Neural cell (in vitro differentiated cells): ENCODE results near the gene STYXL2. TPM values are rescaled to one million over a fixed set of nuclear protein-coding genes. Genes with fewer than 3 reads are reported as not detected.

ENCODE experiments used
- H2AFZ ChIP-seq: fragments of 200-600, 300-800 bp; sonication (generic), shearing (Covaris generic); 2 replicates; pipeline ENCODE4 v1.6.0; 2014; ENCODE audit warnings: low read depth, mild to moderate bottlenecking, antibody characterized with exemption, low read length, moderate library complexity
- H3F3A ChIP-seq: fragments of 200-600 bp; shearing (Covaris generic); 2 replicates; pipeline ENCODE4 v1.6.1; 2016; ENCODE audit warnings: mild to moderate bottlenecking, moderate library complexity, mixed read lengths, antibody characterized with exemption, low read length; ENCODE audit not compliant: insufficient read depth, poor library complexity, severe bottlenecking
- H3K27ac ChIP-seq: fragments of 200-600, 300-800 bp; sonication (generic), shearing (Covaris generic); 2 replicates; pipeline ENCODE4 v1.5.1; 2014; ENCODE audit warnings: mild to moderate bottlenecking, low read length, moderate library complexity
- H3K27me3 ChIP-seq: fragments of 300-800, 200-600 bp; sonication (generic), shearing (Covaris generic); 2 replicates; pipeline ENCODE4 v1.6.0; 2014; ENCODE audit warnings: mild to moderate bottlenecking, low read depth, low read length, moderate library complexity; ENCODE audit not compliant: insufficient read depth
- H3K36me3 ChIP-seq: fragments of 300-800, 200-600 bp; sonication (generic), shearing (Covaris generic); 2 replicates; pipeline ENCODE4 v1.5.1; 2014; ENCODE audit warnings: mild to moderate bottlenecking, antibody characterized with exemption, low read length, moderate library complexity; ENCODE audit not compliant: insufficient read depth
- H3K4me2 ChIP-seq: fragments of 300-800, 200-600 bp; sonication (generic), shearing (Covaris generic); 2 replicates; pipeline ENCODE4 v1.6.0; 2014; ENCODE audit warnings: mild to moderate bottlenecking, low read length
- H3K4me3 ChIP-seq: fragments of 300-800, 200-600 bp; sonication (generic), shearing (Covaris generic); 2 replicates; pipeline ENCODE4 v1.5.1; 2014; ENCODE audit warnings: mild to moderate bottlenecking, low read length, moderate library complexity
- H3K79me2 ChIP-seq: fragments of 200-600 bp; shearing (Covaris generic); replicated peaks from 2 replicates; pipeline ENCODE4 v1.6.0; 2014; ENCODE audit warnings: mild to moderate bottlenecking, low read length, moderate library complexity; ENCODE audit not compliant: insufficient read depth
- H3K9ac ChIP-seq: fragments of 300-800, 200-600 bp; sonication (generic), shearing (Covaris generic); 2 replicates; pipeline ENCODE4 v1.6.1; 2016; ENCODE audit warnings: mild to moderate bottlenecking, low read length, mixed read lengths
- H3K9me2 ChIP-seq: fragments of 200-600 bp; shearing (Covaris generic); 2 replicates; pipeline ENCODE4 v1.6.1; 2016; ENCODE audit warnings: mild to moderate bottlenecking, low read length, mixed read lengths; ENCODE audit not compliant: insufficient read depth
- H3K9me3 ChIP-seq: fragments of 200-600, 300-800 bp; sonication (generic), shearing (Covaris generic); 2 replicates; pipeline ENCODE4 v1.6.1; 2016; ENCODE audit warnings: mild to moderate bottlenecking, mixed run types, low read length, moderate library complexity, mixed read lengths
- H4K20me1 ChIP-seq: fragments of 200-600 bp; shearing (Covaris generic); 2 replicates; pipeline ENCODE4 v1.6.1; 2016; ENCODE audit warnings: mild to moderate bottlenecking, mixed run types; ENCODE audit not compliant: insufficient read depth
- EP300 ChIP-seq: fragments of 450-650 bp; conservative IDR thresholded peaks from 2 replicates; pipeline ENCODE4 v1.6.1; 2014; ENCODE audit warnings: antibody characterized with exemption, mild to moderate bottlenecking, moderate library complexity; ENCODE audit not compliant: poor library complexity, severe bottlenecking
- EZH2 ChIP-seq: fragments of 200-600, 300-800 bp; shearing (Covaris generic), sonication (generic); IDR thresholded peaks from 2 replicates; pipeline ENCODE4 v1.6.1; 2014; ENCODE audit warnings: antibody characterized with exemption, low read length, borderline replicate concordance, mild to moderate bottlenecking; ENCODE audit not compliant: insufficient read depth, poor library complexity, severe bottlenecking
- MXI1 ChIP-seq: fragments of 450-650 bp; conservative IDR thresholded peaks from 2 replicates; pipeline ENCODE4 v1.6.1; 2014; ENCODE audit warnings: antibody characterized with exemption, mild to moderate bottlenecking; ENCODE audit not compliant: poor library complexity, severe bottlenecking
- POLR2AphosphoS5 ChIP-seq: IDR thresholded peaks from 2 replicates; pipeline ENCODE4 v1.6.1; 2012
- RAD21 ChIP-seq: fragments of 450-650 bp; conservative IDR thresholded peaks from 2 replicates; pipeline ENCODE4 v1.6.1; 2014; ENCODE audit warnings: antibody characterized with exemption, mild to moderate bottlenecking, moderate library complexity
- REST ChIP-seq: IDR thresholded peaks from 2 replicates; pipeline ENCODE4 v1.6.1; 2012; ENCODE audit warnings: borderline replicate concordance
- SMC3 ChIP-seq: fragments of 450-650 bp; conservative IDR thresholded peaks from 2 replicates; pipeline ENCODE4 v1.6.1; 2014; ENCODE audit warnings: antibody characterized with exemption, mild to moderate bottlenecking, moderate library complexity; ENCODE audit not compliant: poor library complexity
- TAF1 ChIP-seq: IDR thresholded peaks from 2 replicates; pipeline ENCODE4 v1.6.1; 2012; ENCODE audit warnings: low read depth
- polyA plus RNA-seq: library from polyadenylated mRNA; depleted of rRNA; stranded (reverse); fragments of >200 nt; gene quantifications from 2 replicates; pipeline ENCODE4 v1.2.3, GENCODE V29; 2014
- TF ChIP-seq, protein P1 (sequence below): fragments of 450-650 bp; IDR thresholded peaks from 2 replicates; pipeline ENCODE4 v1.5.1; 2014; ENCODE audit warnings: antibody characterized with exemption, mild to moderate bottlenecking, moderate library complexity; ENCODE audit not compliant: poor library complexity, severe bottlenecking

STYXL2 gene
- polyA plus RNA-seq, 1 donor from 2014 or later: not detected

- H4K20me1 ChIP-seq: no peaks in the 10 kb centered on the region
- H3K4me3 ChIP-seq: no peak overlapping the region
- TF ChIP-seq REST (no peak), RAD21 (no peak), EZH2 (no peak), POLR2AphosphoS5 (no peak), SMC3 (no peak), MXI1 (no peak), EP300 (no peak), TAF1 (no peak)
- TF ChIP-seq, protein P1, sequence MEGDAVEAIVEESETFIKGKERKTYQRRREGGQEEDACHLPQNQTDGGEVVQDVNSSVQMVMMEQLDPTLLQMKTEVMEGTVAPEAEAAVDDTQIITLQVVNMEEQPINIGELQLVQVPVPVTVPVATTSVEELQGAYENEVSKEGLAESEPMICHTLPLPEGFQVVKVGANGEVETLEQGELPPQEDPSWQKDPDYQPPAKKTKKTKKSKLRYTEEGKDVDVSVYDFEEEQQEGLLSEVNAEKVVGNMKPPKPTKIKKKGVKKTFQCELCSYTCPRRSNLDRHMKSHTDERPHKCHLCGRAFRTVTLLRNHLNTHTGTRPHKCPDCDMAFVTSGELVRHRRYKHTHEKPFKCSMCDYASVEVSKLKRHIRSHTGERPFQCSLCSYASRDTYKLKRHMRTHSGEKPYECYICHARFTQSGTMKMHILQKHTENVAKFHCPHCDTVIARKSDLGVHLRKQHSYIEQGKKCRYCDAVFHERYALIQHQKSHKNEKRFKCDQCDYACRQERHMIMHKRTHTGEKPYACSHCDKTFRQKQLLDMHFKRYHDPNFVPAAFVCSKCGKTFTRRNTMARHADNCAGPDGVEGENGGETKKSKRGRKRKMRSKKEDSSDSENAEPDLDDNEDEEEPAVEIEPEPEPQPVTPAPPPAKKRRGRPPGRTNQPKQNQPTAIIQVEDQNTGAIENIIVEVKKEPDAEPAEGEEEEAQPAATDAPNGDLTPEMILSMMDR: no peak
- no peaks in the 10 kb centered on the region for H3F3A ChIP-seq
- no peak overlapping the region for H2AFZ ChIP-seq
- H3K27ac ChIP-seq: no peak overlapping the region
- H3K9me3 ChIP-seq: no peaks in the 10 kb centered on the region
- no peaks in the 10 kb centered on the region for H3K9me2 ChIP-seq
- no peak overlapping the region for H3K9ac ChIP-seq
- H3K36me3 ChIP-seq: no peaks in the 10 kb centered on the region
- H3K4me2 ChIP-seq: no peak overlapping the region
- H3K27me3 ChIP-seq: no peaks in the 10 kb centered on the region
- no peaks in the 10 kb centered on the region for H3K79me2 ChIP-seq
Measured at GRCh38 chr1:167077868-167078210, 16.0 kb upstream of the STYXL2 start.

DNA sequence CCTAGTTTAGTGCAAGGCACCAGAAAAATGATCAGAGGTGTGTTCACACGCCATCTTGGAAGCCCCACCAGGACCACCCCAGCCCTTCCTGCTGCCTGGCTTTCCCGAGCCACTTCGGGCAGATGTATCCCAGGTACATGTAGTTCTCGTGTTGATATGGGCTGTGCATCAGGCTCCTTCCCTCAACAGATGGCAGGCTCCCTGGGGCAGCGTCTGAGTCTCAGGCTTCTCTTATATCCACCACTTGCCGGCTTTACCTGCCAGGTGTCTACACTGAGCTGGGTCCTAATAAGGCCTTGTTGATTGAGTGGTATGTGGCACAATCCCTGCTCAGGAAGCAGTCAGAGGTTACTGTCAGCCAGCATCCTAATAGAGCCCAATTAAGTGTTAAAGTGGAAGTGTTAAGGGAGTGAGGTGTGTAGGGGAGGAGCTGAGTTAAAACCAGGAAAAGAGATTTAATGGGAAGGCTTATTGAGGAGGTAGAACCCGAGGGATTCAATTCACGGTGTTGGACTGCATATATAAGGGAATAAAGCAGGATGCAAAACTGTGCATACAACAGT lies 12.2 kb upstream of the STYXL2 start:
- Histone ChIP-seq H3F3A (no peaks in the 10 kb centered on the region), H3K79me2 (no peaks in the 10 kb centered on the region), H3K4me3 (no peak overlapping the region), H3K36me3 (no peaks in the 10 kb centered on the region), H3K9me3 (no peaks in the 10 kb centered on the region), H3K27me3 (no peaks in the 10 kb centered on the region), H3K9ac (no peak overlapping the region), H4K20me1 (no peaks in the 10 kb centered on the region), H3K9me2 (no peaks in the 10 kb centered on the region), H3K27ac (no peak overlapping the region), H3K4me2 (no peak overlapping the region), H2AFZ (no peak overlapping the region)
- TF ChIP-seq MXI1 (no peak), RAD21 (no peak), TAF1 (no peak), SMC3 (no peak), REST (no peak), POLR2AphosphoS5 (no peak), EP300 (no peak), EZH2 (no peak)
- TF ChIP-seq, protein P1: no peak
